ENCODE measurements around the gene GABBR1. TPM values are rescaled to one million over a fixed set of nuclear protein-coding genes. Genes with fewer than 3 reads are reported as not detected.

GABBR1 gene
- total RNA-seq, 1 experiment from 2014 or later, result 11.9 TPM

- POLR2A ChIA-PET, result no interaction called here
- in situ Hi-C loops (cut with HindIII; ENCODE audit: low pct_unique_long_range_greater_than_20kb, low sequenced_read_pairs), result no loop called here
- H3K9me3 ChIP-seq (ENCODE audit: control insufficient read depth, insufficient read depth, low read depth, low read length), result no peaks in the 10 kb centered on the region
- TF ChIP-seq CTCF (IDR thresholded peaks at IDR 0.05), result no peak
- TF ChIP-seq POLR2AphosphoS5 (IDR thresholded peaks at IDR 0.05; ENCODE audit: low read depth, low read length), result no peak
- TF ChIP-seq REST (IDR thresholded peaks at IDR 0.05; ENCODE audit: insufficient read depth in 1 of 2, low read depth in 2 of 2, low read length in 1 of 2), result no peak
- TF ChIP-seq SIN3A (IDR thresholded peaks at IDR 0.05; ENCODE audit: borderline replicate concordance, insufficient read depth, low read depth, low read length), result no peak
- TF ChIP-seq TCF7L2 (IDR thresholded peaks at IDR 0.05; ENCODE audit: low read depth, low read length), result no peak
- intact Hi-C loops (cut with micrococcal nuclease; ENCODE audit: unreplicated experiment), result no loop called here
- no peak for DNase-seq (ENCODE audit: low read depth, low spot score)
- H3K4me1 ChIP-seq (ENCODE audit: control insufficient read depth, insufficient read depth, low read length), result no peaks in the 10 kb centered on the region
- no peak overlapping the region for H3K27ac ChIP-seq (ENCODE audit: low read length)
- ATAC-seq, result no peak
- no peak overlapping the region for H3K4me3 ChIP-seq (ENCODE audit: low read depth in 2 of 2, low read length in 2 of 2)
- BruUV-seq (replicated peaks), result no TSS peak
- CTCF ChIA-PET, result no interaction called here
- H3K27me3 ChIP-seq (ENCODE audit: control insufficient read depth, insufficient read depth, low read length), result no peaks in the 10 kb centered on the region
- H3K36me3 ChIP-seq (ENCODE audit: control insufficient read depth, insufficient read depth, low read length), result no peaks in the 10 kb centered on the region
Observed at GRCh38 chr6:29554764-29555163, 78.2 kb downstream of the GABBR1 start.

GRCh38 chr6:29553268-29554057, 79.5 kb downstream of the GABBR1 start:
- Histone ChIP-seq H3K9me3 (ENCODE audit: control insufficient read depth, insufficient read depth, low read depth, low read length) (no peaks in the 10 kb centered on the region), H3K4me1 (ENCODE audit: control insufficient read depth, insufficient read depth, low read length) (no peaks in the 10 kb centered on the region), H3K36me3 (ENCODE audit: control insufficient read depth, insufficient read depth, low read length) (no peaks in the 10 kb centered on the region), H3K27me3 (ENCODE audit: control insufficient read depth, insufficient read depth, low read length) (no peaks in the 10 kb centered on the region), H3K4me3 (ENCODE audit: low read depth in 2 of 2, low read length in 2 of 2) (no peak overlapping the region), H3K27ac (ENCODE audit: low read length) (no peak overlapping the region)
- ChIA-PET POLR2A (no interaction called here), CTCF (no interaction called here)
- BruUV-seq (replicated peaks), result no TSS peak
- in situ Hi-C loops (cut with HindIII; ENCODE audit: low pct_unique_long_range_greater_than_20kb, low sequenced_read_pairs), result no loop called here
- DNase-seq (ENCODE audit: low read depth, low spot score), result no peak
- TF ChIP-seq SIN3A (IDR thresholded peaks at IDR 0.05; ENCODE audit: borderline replicate concordance, insufficient read depth, low read depth, low read length) (no peak), TCF7L2 (IDR thresholded peaks at IDR 0.05; ENCODE audit: low read depth, low read length) (no peak), REST (IDR thresholded peaks at IDR 0.05; ENCODE audit: insufficient read depth in 1 of 2, low read depth in 2 of 2, low read length in 1 of 2) (no peak), POLR2AphosphoS5 (IDR thresholded peaks at IDR 0.05; ENCODE audit: low read depth, low read length) (no peak), CTCF (IDR thresholded peaks at IDR 0.05) (no peak)
- intact Hi-C loops (cut with micrococcal nuclease; ENCODE audit: unreplicated experiment), result no loop called here
- no peak for ATAC-seq
